NCI-H2227 (cell line): ENCODE results near the gene EP400.
A peak's percentile ranks its signal among the peaks of the same experiment; 100 is the strongest.
"Not testable (repeated sequence)": the region's sequence is repeated elsewhere in the genome, so short reads cannot be mapped to it uniquely, and the experiment has no call there.

ENCODE experiments used
- DNase-seq: peaks from one replicate; lab custom pipeline; 2025; ENCODE audit not compliant: unreplicated experiment; lab: John Stamatoyannopoulos, UW

EP400 gene

DNA sequence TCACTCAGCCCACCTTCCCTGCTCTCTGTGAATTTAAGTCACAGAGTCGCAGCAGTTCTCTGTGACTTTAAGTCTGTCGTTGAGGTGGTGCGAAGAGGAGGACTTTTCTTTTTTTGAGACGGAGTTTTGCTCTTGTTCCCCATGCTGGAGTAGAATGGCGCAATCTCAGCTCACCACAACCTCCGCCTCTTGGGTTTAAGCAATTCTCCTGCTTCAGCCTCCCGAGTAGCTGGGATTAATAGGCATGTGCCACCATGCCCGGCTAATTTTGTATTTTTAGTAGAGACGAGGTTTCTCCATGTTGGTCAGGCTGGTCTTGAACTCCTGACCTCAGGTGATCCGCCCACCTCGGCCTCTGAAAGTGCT, 35.8 kb downstream of the EP400 start:
- not testable (repeated sequence) for DNase-seq

DNA sequence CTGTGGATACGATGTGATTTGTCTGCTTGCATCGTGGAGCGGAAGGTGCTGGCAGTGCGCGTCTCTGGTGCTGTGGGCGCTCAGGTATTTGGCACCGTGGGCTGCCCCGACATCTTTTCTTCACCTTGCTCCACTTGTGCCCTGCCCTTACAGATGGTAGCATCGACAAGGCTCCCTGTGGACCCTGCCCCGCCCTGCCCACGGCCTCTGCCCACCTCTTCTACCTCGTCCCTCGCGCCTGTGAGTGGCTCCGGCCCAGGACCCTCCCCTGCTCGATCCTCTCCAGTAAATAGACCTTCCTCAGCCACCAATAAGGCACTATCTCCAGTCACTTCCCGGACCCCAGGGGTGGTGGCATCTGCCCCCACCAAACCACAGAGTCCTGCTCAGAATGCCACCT, 36.6 kb downstream of the EP400 start:
- no peak for DNase-seq

DNA sequence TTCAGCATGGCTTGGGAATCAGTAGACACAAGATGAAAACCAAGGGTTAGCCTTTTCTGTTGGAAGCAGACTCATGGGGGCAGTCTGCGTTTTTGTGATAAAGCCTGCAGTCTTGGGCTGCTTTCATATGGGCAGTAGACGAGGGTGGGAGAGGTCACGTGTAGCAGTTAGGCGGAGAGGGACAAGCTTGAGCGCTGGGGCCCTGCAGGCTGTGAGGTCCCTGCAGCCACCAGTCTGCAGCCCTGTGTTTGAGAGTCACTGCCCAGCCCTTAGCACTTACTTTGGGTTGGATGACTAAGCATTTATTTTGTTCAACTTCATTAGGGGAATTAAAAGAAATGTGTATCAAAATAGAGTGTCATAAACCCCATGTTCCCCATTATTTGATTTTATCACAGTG, 37.2 kb downstream of the EP400 start:
- no peak for DNase-seq

DNA sequence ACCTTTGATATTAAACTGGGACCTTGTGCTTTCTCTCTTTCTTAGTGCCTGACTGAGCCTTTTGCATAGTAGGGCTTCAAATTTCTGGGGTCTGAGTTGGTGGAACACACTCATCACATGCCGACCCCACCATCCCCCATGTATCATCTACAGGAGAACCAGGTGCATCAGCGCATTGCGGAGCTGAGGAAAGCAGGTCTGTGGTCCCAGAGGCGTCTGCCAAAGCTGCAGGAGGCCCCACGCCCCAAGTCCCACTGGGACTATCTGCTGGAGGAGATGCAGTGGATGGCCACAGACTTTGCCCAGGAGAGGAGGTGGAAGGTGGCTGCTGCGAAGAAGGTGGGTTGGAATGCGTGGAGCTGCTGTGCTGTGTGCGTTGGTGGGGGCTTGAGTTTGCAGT, 37.8 kb downstream of the EP400 start:
- DNase-seq, result no peak

DNA sequence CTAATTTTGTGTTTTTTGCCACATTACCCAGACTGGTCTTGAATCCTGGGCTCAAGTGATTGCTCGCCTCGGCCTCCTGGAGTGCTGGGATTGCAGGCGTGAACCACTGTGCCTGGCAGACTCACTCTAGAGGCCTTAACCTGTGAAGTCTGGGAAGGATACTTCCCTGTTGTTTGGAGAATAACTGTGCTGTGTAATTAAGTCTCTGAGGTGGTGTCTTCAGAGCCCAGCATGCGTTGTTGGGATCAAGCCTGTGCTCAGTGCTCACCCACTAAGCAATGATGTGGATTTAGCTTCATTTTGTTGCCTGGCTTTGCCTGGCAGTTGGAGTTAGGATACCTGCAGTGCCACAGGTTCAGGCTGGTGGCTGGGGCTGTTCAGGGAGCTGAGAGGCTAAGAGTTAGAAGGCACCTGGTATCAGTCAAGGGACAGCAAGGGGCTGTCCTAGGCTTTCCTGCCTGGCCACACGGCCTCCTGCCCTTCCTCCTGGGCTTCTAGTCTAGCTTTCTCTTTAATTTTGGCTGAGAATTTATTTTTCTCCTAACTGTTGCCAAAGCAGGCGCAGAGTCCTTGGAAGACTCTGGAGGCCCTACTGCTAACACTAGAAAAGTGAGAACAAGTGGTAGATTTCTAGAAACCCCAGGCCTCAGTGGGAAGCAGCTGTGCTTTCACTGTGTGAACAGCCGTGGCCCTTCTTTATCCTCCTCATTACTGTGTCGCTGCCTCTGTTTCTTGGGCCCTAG, 38.5 kb downstream of the EP400 start:
- peak; percentile 13 for DNase-seq

DNA sequence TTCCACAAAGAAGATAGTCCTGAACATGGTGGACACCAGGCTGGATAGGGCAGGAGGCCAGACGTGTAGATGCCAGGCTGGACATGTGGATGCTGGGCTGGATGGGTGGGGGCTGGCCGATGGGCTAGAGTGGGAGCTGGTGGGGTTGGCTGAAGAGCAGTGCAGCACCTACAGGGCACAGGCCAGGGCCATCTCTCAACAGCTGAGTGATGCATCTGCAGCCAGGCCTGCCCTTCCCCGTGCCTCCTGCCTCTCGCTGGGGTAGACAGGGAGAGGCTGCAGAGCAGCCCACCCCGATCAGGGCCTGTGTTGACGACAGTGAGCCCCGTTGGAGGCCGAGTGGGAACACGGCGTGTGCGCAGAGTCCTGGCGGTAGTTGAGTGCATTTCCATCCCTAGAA, 39.3 kb downstream of the EP400 start:
- DNase-seq, result no peak

DNA sequence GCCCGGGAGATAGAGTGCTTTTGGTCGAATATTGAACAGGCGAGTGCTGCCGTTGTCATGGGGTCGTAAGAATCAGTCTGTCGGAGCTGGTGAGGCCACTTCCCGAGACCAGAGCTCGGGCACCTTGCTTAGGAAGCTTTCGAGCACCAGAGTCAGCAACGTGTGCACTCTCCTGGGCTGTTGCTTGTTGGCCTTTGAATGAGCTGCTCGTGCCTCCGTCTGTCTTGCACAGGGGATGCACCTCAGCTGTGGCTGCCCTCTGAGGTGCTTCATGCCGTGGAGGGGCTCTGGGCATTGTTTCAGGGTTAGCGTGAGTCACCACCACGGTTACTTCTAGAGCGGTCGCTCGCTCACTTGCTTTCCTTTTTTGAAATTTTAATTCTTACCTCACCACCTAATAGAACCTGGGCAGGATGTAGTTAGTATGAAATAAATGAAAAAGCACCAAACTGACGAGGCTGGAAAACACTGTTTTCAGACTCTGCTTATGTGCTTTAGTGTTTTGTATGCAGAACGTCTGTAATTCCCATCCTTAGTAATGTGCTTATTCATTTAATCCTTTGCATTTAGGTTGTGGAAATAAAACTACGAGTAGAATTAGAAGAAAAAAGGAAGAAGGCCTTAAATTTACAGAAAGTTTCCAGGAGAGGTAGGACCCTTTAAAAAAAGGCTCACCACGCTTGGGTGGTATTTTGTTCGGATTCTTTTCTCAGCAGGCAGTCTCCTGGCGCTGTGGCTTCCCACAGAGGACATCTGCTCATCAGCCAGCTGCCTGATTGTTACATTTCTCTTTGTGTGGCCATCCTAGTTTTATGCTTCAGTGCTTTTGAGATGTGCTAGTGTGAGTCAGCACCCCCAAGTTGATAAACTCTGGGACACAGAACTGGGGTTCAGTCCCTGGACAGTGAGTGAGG, 40.6 kb downstream of the EP400 start:
- DNase-seq, result peak; percentile 24

DNA sequence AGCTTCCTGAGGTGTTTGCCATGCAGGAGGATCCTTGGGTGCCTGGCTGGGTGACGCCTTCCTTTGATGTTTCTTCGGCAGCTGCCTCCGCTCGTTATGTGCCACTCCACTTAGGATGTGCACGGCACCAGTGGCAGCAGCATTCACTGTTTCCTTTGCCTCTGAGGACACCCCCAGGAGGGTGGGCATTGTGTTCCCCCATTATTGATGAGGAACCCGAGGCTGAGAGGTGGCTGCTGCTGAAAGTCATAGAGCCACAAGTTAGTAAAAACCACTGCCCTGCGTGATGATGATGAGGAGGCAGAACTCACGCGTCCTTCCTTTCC, 41.2 kb downstream of the EP400 start:
- DNase-seq, result no peak

DNA sequence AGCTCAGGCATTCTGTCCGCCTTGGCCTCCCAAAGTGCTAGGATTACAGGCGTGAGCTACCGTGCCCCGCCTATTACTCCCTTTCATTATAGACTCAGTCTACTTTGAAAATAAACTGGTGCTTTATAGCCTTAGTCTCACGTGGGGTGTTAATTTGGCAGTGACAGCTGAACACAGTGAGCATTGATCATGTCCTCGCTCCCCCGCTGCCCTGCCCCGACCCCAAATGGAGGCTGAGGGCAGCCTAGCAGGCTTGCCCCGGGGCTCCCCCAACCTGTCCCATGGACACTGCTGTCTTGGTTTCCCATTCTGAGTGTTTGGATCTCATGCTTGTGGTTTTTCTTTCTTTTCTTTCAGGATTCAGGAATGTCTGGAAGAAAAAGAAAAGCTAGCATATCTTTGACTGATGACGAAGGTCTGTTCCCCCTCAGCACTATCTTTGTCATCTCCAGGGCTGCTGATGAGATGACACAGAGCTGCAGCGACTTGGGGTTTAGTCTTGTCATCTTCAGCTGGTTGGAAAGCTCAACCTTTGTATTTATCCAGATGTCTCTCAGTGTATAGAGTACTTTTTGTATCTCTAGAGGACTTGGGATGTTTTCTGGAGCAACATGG, 42.2 kb downstream of the EP400 start:
- no peak for DNase-seq

DNA sequence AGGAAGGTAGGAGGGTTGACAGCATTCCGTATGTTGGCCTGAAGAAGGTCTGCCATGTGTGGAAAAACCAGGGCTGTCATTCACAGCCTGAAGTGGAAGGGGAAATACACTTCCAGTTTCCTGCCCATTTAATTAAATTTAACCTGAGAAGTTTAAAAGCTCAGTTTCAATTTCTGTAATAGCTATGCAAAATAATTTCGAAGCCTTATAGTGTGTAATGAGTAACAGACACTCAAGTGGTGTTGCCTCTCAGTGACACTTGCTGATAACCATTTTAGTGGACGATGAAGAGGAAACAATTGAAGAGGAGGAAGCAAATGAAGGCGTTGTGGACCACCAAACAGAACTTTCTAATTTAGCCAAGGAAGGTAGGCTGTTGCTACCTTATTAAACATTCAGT, 44.8 kb downstream of the EP400 start:
- DNase-seq, result no peak

DNA sequence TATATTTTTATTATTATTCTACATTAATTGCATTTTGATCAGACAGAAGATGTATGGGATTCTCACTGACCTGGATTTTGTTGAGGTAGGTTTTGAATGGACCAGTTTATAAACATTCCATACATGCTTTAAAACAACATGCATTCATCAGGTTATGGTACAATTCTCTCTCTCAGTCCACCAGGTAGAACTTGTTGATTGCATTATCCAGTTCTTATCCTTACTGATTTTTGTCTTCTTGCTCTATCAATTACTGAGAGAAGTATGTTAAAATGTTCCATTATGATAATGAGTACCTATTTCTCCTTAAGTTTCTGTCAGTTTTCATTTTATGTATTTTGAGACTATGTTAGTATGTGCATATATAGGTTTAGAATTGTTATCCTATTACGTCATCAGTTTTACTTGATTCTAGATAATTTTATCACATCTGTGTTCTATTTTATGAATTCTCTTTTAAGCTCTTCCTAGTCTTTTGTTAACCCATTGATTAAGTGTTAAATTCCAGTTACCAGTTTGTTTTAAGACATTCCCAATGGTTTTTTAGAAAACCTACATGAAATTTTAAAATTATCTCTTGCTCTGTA, 50.6 kb downstream of the EP400 start:
- no peak for DNase-seq

DNA sequence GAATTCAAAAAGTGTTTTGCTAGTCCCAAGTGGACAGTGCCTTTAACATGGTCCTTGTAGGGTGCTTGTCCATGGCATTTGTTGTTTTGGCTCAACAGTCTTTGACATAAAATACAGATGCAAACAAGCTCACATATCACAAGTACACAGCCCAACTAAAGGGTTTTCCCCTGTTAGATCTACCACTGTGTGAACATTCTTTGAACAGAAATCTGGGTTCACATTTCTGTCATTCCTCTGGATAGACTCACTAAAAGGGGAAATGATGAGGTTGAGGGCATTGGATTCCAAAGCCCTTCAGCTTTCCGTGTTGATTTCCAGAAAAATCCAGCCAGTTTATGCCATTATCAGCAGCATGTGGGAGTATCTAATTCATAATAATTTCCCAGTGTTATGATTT, 54.1 kb downstream of the EP400 start:
- DNase-seq, result no peak

DNA sequence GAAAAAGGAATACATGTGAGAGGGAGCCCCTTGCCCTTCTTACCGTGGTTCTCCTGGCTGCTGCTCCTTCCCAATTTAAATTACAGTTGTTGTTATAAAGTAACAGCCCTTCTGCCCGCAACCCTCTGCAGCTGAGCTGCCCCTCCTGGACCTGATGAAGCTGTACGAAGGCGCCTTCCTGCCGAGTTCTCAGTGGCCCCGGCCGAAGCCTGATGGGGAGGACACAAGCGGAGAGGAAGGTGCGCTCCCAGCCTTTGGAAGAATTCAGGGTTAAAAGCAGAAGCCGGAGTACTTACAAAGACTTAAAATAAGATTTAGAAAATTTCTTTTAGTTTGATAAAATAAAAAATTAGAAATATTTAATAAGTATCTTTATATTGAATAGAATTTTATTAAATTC, 55.2 kb downstream of the EP400 start:
- no peak for DNase-seq

DNA sequence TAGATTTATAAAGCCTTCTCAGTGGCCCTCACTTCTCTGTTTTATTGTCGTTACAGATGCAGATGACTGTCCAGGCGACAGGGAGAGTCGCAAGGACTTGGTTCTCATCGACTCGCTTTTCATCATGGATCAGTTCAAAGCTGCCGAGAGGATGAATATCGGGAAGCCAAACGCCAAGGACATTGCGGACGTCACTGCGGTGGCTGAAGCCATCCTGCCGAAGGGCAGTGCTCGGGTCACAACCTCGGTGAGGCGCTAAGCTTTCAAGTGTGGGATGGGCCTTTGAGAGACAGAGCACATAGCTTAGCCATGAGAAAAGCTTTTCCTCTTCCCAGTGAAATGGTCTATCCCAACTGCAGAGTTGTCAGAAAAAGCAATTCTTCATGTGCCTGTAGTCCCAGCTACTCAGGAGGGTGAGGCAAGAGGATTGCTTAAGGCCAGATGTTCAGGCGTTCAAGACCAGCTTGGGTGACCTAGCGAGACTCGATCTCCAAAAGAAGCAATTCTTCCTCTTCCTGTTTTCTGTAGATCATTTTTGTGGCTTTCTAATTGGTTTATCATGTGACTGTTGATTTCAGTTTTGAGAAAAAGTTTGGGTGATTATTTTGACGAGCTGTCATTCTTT, 56.4 kb downstream of the EP400 start:
- DNase-seq, result no peak

DNA sequence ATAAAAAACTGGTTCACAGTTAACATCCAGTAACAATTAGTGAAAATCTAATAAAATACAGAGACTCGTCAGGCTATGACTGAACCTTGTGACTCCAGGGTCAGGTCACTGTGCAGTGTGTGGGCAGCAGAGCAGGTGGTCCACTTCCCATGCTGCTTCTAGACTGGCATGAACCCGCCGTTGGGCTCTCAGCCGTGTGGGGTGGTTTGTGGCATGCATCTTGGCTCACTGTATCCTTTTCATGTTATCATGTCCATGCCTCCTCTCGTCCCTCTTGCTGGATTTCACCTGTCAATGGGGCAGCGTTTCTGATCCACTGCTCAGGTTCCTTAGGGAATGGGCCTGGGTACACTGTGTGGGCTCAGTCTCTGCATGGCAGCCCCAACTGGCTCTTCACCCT, 57.3 kb downstream of the EP400 start:
- no peak for DNase-seq

DNA sequence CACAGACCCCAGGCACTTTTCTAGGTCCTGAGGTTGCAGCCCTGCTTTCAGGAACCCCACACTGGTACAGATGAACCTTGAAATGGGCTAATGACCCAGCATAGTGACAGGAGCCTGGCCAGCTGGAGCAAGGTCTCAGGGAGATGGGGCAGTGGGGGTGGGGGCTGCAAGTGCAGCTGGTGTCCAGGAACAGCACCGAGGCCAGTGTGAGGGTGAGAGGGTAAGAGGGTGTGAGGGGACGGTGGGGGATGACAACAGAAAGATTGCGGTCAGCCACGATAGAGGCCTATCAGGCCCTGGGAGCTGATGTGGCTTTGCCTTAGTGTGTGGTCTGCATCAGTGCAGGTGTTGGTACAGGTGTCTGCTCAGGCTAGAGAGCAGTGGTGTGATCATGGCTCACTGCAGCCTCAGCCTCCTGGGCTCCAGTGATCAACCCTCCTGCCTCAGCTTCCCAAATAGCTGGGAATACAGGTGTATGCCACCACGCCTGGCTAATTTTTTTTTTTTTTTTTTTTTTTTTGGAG, 59.7 kb downstream of the EP400 start:
- no peak for DNase-seq

DNA sequence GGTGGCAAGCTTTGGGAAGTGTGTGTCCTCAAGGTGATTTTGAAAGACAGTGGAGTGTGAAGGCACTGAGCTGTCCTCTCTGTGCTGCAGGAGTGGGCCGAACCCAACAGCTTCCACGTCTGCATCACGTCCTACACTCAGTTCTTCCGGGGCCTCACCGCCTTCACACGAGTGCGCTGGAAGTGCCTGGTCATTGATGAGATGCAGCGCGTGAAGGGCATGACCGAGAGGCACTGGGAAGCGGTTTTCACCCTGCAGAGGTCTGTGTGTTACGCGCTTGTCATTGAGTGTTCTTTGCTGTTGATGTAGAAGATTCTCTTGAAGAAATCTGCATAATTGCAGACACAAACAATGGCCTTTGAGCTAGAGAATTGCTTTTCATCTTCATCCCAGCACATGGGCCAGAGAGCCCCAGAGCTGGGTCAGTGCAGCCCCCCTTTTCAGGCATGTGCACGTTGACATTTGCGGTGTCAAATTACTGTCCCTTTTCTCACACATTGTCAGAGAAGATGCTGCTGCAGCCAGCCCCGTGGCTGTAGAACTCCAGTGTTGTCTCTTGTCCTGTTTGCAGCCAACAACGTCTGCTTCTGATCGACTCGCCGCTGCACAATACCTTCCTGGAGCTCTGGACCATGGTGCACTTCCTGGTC, 63.3 kb downstream of the EP400 start:
- peak; percentile 41 for DNase-seq

DNA sequence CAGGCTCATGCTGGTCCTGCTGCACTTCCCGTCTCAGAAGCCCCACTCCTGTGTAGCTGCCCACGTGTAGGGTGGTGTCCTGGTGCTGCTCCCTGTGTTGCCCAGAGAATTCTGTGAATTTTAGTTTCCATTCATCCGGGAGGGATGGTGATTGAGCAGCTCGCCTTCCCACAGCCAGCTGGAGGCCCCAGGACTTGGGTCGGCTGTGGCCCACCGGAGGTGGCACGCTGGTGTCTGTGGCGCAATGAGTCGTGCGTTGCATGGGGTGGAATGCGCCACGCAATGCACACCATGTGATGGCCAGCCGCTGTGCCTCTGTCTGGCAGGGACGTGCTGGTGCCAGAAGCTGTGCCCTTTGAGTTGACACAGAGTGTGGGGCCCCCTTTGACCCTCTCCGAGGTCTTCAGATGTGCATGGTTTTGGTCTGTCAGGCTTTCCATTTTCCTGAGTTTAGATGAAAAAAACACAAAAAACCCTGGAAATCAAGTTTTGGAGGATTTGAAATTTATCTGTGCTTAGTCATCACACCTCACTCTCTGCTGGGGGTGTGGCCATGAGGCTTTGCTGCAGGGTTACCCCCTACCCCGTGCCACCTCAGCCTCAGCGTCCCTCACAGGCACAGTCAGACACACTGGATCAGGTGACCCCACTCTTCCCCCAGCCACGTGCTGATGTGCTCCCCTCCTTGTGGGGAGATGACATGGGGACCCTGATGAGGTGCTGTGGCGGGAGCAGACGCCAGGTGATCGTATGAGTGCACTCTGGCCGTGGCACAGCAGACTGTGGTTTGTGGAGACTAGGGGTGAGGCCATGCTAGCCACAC, 64.6 kb downstream of the EP400 start:
- no peak for DNase-seq

DNA sequence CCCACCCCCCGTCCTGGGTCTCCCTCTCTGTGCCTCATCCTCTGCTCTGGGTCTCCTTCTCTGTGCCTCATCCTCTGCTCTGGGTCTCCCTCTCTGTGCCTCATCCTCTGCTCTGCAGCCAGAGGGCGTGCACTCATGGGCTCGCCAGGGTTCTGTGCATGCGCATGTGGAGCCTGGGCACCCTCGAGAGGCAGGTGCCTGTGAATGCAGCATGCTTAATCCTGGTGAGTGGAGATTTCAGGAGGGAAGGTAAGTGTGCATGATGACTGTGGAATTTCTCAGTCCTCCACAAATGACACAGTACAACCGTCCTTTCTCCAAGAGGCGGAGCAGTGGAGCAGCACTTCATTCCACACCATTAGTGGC, 65.2 kb downstream of the EP400 start:
- no peak for DNase-seq
